Ureter (tissue), 1 donor: ENCODE results near the gene FOXP2. TPM values are rescaled to one million over a fixed set of nuclear protein-coding genes. Genes with fewer than 3 reads are reported as not detected.

Experiments
- DNase-seq: peaks from one replicate; pipeline ENCODE4 v3.0.0-alpha.2; 2020; ENCODE audit warnings: low spot score
- total RNA-seq: library from RNA; stranded (reverse); gene quantifications from one replicate; pipeline ENCODE4 v1.2.4, GENCODE V29; 2023
- donor health status: DM: yes; HTN: yes; CAD: no.

Gene FOXP2
- total RNA-seq, 1 donor from 2014 or later, result 13.5 TPM

DNA sequence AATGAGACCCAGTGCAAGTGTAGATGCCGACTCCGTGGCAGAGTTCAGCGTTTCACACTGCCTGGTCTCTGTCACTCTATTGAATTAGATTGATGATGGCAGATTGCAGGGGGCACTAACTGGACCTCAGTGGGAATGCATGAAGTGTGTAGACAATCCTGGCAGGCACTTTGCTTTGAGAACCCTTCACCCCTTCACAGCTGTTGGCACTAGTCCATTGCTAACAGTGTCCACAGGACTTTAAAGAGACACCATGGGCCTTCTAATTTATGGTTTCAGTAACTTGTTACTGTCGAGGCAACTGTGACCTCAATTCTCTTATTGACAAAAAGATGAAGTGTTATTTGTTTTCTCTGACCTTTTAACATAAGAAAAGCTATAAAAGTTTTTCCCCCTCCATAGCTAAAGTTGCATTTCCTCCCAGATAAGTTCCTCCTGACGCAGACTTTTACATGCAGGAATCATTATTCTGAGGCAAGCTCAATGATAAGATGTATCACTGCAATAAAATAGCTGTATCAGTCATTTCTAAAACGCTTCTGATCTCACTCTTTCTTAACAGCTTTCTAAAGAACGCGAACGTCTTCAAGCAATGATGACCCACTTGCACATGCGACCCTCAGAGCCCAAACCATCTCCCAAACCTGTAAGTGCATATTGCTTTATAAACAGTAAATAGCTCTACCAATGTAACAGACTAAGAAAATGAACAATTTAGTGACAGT, 238.9 kb downstream of the FOXP2 start:
- DNase-seq, result no peak

DNA sequence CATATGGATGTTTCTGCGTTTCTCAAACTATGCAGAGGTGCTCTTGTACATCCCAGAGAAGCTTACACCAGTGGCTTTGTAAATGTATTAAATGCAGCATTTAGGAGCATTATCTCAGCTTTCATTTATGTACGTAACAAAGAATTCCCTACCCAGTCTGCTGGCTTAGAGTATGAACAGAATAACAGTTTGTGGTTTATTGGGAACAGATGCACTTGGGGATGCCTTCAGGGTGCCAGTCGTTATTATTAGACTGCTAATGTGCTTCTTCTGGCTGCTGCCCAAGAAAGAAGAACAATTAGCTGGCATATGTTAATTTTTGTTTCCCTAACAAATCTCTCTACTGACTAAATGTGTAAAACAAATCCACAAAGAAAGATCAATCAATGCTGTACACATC, 241.9 kb downstream of the FOXP2 start:
- no peak for DNase-seq

DNA sequence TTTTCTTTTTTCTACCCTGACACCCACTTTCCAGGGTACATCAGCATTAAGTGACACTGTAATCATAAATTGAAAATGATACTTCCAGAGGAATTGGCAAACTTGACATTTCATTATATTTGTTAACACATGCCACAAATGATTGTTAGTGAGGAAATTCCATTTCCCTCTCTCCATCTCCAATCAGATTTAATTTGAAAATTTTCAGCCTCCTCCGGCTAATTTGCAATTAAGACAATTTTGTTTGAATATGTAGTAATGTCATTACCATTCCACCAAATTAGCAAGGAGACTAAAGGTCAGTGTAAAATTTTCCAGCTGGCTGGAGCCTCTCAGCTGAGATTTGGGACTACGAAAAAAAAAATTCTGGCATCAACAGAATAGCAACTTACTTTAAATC, 242.7 kb downstream of the FOXP2 start:
- no peak for DNase-seq

DNA sequence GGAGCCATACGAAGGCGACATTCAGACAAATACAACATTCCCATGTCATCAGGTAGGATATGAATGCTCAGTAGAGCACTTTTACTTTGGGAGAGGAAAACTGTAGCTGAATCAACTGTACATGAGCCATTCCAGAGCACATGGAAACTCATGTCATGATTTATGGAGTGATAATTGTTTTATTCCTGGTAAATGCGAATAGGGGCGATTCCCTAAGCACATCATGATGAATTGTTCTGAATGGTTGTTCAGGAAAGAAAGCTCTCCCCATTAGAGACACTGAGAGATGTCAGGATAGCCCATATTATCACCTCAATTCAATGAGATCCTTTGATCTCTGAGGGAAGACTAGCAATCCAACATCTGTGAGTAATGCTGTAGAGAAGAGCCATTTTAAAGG, 243.6 kb downstream of the FOXP2 start:
- no peak for DNase-seq

DNA sequence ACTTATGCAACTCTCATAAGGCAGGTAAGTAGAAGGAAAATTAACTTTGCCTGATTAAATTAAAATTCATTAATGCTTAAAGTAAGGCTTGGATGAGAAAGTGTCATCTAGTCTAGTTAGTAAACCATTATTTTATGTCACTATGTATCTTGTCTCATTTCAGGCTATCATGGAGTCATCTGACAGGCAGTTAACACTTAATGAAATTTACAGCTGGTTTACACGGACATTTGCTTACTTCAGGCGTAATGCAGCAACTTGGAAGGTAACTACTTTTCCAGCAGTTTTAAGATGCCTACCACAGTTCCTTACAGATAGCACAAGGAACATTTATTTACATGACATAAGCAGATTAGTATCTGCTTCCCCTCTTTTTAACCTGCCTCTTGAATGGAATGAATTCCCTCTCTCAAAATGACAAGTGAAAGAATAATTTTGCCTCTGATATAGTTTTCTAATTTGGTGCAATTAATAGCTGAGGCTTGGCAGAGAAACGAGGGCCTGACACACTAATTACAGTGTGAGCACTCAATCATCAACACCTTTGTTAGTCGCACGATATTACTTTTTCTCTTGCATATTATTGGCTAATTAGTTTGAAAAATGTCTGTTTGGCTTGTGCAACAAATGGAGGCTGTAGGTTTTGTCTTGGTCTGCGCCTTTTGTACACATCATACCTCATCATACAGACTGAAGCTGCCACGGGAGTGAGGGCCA, 245.0 kb downstream of the FOXP2 start:
- no peak for DNase-seq

DNA sequence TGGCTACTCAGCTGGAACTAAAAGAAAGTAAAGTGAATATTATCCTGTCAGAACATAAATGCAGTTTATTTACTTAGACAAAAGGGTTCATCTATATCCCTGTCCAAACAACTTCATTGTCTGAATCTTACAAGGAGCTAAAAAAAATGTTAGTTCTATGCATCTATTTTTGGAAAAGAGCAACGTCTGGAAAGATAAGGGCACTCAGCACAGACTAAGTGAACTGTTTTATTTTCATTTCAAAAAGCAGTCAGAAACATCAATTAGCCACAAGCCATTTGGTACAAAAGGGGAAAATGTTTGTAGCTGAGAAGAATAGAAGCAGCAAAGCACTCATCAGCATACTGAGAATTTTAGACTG, 245.5 kb downstream of the FOXP2 start:
- DNase-seq, result no peak

DNA sequence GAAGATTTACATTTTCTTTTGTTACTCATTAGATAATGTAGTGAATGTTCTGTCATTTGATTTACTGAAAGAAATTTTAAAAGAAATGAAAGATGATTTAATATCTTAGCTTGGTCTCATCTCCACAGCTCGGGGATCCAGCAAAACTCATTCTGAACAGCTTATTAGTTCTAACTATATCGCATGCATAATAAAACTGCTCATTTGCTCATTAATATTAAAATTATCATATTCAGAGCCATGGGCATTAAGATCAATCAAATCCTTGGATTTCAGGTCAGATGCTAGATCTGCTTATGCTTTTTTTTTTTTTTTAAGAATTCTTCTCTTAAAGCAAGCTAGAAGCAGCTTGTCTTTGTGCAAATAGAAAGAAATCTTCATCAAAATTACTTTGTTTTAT, 246.1 kb downstream of the FOXP2 start:
- no peak for DNase-seq

DNA sequence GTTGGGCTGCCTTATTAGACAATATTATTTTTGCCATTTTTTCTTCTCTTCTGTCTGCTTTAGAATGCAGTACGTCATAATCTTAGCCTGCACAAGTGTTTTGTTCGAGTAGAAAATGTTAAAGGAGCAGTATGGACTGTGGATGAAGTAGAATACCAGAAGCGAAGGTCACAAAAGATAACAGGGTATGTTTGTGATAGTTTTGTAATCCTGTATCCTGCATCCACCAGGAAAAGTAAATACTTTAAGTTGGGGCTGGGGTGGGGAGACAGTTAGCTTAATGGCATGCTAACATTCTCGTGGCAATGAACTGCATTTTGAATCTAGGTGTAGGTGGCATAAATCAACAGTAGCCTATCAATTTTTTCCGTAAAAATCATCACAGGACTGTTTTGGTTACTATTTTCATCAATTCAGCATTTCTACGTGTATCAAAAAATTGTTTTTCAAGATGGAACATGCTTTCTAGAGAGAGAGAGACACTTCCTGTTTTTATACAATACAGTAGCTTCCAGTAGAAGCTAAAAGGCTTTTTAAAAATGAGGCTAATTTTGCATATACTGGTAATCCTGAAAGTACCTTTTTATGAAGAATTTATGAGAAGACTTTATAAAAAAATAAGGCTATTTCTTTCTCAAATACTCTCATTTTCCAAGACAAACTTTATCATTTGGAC, 247.5 kb downstream of the FOXP2 start:
- DNase-seq, result no peak

DNA sequence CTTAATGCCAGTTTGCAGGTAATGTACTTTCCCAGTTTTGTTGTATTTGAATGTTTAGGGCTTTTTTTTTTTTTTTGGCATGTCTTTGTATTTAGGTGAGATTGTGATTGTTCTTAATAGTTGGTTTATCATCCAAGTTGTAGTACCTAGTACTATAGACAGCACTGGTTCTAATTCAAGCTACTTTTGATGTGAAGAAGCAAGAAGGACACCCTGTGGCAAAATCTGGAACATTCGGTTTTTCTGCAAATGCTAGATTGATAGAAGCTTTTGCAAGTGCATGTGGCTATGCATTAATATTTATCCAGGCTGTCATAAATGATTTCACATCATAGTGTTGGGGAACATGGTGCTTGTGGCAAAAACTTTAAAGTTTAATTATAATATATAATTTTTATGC, 248.9 kb downstream of the FOXP2 start:
- DNase-seq, result no peak

DNA sequence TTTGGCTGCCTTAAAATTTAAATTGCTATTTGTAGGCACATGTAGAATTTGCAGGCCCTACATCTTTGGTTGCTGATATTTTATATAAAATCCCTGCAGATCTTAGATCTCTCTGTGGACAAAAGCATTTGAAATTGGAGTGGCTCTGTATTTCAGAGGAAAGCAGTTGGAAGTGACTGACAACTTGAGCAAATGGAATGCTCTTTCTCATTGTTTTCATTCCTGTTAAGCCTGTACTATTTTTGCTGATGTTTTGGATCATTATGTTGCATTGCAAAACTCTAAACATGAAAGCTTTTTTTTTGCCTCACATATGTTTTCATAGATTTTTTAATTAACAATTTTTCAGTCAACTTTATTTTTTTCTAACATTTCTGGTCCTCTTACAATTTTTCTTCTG, 256.1 kb downstream of the FOXP2 start:
- DNase-seq, result no peak

DNA sequence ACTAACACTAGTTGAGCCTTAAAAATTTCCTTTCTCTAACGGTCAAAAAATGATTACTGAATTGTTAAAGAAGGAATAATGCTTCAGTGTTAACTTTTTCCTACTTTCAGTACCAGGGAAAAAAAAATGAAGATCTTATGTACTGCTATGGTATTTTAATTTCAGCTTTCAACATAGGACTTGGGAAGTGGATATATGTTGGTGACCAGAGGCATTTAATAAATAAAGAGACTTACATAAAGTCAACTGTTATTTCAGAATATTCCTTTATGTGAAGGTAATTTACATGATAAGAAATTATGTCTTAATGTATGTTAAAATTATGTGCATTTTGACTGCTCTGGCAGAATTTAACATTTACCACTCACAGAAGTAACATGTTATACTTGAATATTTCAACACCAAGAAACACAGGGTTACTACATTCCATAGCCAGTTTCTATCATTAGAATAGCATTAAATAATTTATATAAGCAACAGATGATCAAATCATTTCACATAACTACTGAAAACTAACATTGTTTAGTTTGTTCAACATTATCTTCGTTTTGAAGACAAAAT, 257.0 kb downstream of the FOXP2 start:
- no peak for DNase-seq

DNA sequence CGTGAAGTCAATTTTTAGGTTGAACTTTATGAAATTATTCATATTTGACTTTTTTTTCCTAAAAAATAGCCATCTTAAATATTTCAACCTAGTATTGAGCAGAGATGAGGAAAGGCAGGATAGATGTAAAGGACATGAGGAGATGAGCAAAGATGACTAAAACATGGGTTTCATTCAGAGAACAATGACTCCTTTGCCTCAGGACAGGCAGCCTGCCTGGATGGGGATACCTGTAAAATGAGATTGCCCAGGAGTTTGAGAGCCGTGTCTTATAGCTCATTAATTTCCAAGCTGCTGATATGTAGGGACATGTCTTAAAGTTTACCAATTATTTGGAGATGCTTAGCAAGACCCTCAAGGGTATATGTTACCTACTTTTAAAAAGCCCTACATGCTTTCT, 263.5 kb downstream of the FOXP2 start:
- no peak for DNase-seq

DNA sequence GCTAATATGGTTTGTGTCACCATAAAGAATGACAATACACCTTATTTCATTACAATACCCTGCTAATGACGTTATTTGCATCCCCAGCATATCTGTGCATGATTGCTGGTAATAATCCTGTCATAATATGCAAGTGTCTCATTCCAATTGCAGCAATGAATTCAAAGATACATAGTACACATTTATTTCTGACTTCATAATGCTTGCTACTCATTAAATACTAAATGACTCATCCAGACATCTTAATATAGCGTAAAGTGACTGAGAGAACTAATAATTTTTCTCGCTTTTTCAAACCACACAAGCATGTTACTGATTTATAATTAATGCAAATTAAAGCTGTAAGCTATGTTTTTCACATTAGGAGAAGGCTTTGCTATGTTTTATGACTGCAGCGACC, 272.6 kb downstream of the FOXP2 start:
- DNase-seq, result no peak

DNA sequence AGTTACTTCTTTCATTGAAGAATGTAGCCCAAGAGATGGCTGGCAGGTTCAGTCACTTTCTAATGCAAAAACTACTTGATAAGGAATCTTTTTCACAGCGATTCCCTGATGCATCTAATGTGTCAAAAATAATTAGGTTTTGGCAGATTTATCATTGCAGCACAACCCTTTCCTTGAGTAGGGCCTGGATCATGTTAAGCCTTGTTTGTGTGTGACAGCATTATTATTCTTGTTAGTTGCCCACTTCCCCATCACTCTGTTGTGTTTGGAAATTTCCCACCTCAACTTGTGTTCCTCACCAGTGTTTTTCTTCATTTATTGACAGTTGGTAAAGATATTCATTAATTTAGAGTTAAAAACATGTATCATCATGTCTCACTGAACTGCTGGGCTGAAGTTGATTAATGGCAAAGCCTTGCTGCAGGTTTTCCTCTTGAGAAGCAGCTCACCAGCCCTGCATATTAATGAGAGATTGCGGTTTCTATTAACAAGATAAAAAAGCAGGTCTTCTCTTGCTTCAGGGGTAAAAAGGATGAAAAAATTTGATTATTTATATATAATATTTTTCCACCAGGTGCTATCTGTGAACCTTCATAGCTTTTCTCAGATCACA, 273.9 kb downstream of the FOXP2 start:
- no peak for DNase-seq

DNA sequence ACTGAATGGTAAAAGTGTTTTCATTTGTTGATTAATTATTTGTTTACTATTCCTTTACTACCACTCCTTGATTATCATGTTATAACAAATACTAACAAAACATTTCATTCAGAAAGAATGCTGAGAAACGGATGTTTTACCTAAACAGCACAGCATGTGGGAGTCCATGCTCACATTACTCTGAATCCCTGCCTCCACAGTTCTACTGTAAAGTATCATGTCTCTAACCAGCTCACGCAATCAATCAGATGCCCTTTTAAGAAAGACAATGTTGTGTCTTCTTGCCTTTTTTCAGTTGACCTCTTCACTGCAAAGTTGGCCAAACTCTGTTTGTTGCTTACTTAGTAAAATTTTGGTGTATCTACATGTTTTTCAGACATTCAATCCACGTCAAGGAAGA, 274.8 kb downstream of the FOXP2 start:
- no peak for DNase-seq

DNA sequence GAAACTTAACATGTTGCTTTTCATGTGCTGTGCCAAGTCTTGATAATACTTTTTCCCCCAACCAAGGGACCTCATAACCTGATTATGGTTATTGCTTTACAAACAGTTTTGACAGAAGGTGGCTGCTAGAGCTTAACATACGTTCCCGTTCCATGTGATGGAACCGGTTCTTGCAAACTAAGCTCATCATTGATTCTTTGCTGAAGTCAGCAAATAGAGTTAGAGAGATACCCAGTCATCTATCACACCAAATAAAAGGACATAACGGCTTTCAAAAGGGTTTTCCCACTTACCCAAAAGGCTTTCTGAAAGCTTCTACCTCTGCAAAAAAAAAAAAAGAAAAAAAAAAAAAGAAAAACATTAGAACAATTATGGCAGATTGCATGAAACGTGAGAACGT, 277.0 kb downstream of the FOXP2 start:
- no peak for DNase-seq

DNA sequence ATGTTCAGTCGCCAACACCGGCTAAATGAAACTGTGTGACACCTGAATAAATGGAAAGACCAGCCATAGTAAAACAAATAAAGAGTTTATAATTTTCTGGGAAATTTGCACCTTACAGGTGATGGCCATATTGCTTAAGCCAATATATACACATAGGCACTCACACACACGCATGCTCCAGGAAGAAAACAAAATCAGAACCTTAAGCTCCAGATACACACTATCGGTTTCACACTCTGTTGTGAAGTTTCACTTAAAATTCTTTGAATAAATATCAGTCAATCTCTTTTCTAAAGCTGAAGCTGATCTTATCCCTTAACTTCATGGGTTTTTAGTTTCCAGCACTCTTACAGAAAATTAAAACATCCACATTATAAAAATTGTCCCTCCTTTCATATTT, 280.6 kb downstream of the FOXP2 start:
- no peak for DNase-seq

DNA sequence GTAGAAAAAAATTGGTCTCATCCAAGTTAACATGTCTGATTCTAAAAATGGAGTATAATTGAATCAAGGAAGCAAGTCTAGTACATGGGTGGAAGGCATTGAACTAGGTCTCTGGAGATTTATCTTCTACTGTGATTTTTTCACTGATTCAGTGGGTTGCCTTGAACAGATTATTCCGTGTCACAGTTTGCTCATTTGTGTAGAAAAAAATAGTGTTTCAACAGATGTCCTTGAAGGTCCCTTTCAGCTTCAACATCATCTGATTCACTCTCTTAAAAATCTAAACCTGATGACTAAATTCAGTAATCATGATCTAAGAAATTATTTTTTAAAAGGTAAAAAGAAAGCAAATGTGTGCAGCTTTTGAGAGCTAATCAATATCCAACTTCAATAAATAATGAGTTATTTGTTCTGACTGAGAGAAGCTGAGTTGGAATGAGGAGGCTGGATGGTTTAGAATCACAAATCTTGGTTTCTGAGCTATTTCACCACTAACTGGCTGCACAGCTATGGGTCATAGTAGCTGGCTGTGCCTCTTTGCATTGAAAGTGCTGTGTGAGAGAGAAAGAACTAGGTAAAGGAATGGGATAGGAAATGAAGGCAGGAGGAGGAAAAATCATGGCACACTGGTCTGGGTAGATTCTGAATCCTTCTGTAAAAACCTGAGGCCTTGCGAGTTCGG, 285.8 kb downstream of the FOXP2 start:
- DNase-seq, result no peak

DNA sequence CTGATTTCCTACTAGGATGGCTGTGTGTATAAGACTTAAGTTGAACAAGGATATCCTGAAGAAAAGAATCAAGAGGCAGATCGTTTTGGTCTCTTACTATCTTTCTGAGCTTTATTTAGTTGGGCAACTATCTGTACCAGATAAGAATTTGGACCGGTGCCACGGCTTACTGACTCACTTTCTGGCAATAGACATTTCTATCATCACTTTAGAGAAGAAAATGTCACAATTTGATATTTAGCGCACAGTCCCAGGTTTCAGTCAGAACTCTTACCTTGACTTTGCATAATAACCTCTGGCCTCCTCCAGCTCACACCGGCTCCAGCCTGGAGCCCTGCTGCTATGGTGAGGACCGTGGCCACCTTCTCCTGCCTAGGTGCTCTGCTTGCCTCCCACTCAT, 289.1 kb downstream of the FOXP2 start:
- no peak for DNase-seq

DNA sequence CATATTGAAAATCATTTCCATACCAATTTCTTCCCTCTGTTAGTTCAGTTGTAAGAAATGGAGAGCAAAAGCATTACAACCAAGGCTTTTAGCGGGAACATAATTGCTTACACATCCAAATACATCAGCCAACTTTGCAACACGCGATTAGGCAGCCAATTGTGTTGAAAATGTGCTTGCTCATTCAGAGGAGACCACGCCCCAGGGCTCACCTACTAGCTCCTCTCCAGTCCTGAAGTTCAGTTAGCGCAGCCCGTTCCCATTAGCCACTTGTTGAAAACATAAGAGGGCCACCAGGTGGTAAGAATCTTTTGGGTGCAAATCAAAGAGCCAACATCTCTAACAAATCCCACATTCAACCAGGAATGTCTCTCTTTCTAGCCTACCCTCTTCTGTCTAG, 294.0 kb downstream of the FOXP2 start:
- DNase-seq, result no peak

DNA sequence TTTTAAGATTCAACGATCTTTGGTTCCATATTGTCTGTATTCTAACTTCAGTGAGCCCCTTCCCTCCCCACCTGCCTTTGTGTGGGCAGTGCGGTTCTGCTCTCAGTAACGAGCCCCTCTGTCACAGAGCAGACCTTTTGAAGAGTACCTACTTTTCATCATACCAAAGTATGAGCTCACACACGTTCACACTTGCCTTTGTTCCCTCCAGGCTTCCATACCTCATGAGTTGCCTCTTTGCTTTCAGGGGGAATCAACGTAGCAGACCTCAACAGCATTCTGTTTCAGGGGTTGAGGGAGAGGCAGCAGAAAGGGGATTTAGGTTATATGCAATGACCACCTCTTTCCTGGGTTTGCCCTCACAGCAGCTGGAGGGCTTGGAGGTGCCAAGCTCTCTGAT, 295.9 kb downstream of the FOXP2 start:
- no peak for DNase-seq

DNA sequence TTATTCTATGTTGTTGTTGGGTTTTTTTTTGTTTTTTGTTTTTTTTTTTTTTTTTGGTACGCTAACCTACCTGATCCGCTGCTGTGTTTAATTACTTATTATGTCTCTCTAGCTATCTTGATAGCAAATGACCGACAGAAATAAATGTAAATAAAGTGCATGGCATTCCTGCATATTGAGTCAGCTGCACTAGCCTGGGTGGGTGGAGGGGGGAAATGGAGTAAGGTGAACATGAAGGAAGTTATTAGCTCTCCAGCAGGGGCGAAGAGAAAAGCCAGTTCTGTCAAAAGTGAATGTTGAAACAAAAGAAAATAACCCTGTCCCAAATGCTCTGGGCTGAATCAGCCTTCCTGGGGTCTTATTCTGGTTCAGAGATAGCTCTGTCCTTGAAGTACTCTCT, 296.6 kb downstream of the FOXP2 start:
- no peak for DNase-seq
